ENCODE measurements around the gene CD40LG. TPM values are rescaled to one million over a fixed set of nuclear protein-coding genes. Genes with fewer than 3 reads are reported as not detected.
A peak's percentile ranks its signal among the peaks of the same experiment; 100 is the strongest.

Gene CD40LG
- total RNA-seq, 1 donor from 2014 or later: not detected

DNA sequence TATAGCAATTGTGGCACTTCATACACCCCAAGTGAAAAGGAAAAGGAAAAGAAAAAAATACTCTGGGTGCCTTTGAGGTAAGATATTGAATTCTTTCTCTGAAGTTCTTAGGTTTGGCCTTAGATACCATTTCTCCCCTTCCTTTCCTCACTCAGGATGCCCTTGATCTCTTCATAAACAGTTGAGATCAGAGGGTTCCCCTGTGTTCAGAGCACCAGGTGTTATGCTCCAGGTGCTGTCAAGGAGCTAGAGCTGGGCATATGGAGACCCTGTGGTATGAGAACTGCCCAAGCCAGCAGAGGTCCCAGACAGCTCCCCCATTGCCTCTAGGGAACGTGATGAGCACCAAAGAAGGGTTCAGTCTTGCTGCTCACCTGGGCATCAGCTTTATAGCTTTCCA, 17.1 kb upstream of the CD40LG start:
- no peaks in the 10 kb centered on the region for H3K4me1 Mint-ChIP-seq
- H3K27me3 Mint-ChIP-seq (ENCODE audit: low read depth): no peaks in the 10 kb centered on the region
- TF ChIP-seq, protein P1, sequence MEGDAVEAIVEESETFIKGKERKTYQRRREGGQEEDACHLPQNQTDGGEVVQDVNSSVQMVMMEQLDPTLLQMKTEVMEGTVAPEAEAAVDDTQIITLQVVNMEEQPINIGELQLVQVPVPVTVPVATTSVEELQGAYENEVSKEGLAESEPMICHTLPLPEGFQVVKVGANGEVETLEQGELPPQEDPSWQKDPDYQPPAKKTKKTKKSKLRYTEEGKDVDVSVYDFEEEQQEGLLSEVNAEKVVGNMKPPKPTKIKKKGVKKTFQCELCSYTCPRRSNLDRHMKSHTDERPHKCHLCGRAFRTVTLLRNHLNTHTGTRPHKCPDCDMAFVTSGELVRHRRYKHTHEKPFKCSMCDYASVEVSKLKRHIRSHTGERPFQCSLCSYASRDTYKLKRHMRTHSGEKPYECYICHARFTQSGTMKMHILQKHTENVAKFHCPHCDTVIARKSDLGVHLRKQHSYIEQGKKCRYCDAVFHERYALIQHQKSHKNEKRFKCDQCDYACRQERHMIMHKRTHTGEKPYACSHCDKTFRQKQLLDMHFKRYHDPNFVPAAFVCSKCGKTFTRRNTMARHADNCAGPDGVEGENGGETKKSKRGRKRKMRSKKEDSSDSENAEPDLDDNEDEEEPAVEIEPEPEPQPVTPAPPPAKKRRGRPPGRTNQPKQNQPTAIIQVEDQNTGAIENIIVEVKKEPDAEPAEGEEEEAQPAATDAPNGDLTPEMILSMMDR (conservative IDR thresholded peaks at IDR 0.05): no peak
- DNase-seq (ENCODE audit: low read depth, low spot score): no peak
- H3K9me3 Mint-ChIP-seq: peaks cover 2% of the 10 kb centered on the region
- no peaks in the 10 kb centered on the region for H3K36me3 Mint-ChIP-seq (ENCODE audit: low read depth)
- no peak overlapping the region for H3K4me3 Mint-ChIP-seq
- no peak overlapping the region for H3K27ac Mint-ChIP-seq (ENCODE audit: unreplicated experiment)

DNA sequence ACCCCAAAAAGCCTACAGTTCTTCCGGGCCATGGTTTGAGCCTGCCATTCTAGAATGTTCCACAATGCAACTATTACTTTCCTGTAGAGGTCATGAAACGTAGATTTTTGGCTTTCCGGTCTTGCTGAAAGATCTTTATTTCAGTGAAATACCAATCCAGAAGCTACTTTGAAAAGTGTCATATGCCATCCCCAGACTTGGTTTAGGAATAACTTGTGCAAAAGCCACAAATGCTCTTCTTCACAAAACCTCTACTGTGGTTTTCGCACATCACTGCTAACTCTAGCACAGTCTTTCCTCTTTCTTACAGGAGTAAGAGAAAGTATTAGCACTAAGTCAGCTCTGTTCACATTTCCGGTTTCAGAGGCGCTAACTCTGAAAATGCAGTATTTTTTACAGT, 12.7 kb upstream of the CD40LG start:
- Mint-ChIP-seq H3K4me3 (no peak overlapping the region), H3K9me3 (peaks cover 3% of the 10 kb centered on the region), H3K27ac (ENCODE audit: unreplicated experiment) (no peak overlapping the region), H3K4me1 (peaks cover 4% of the 10 kb centered on the region), H3K27me3 (ENCODE audit: low read depth) (no peaks in the 10 kb centered on the region), H3K36me3 (ENCODE audit: low read depth) (no peaks in the 10 kb centered on the region)
- TF ChIP-seq, protein P1 (conservative IDR thresholded peaks at IDR 0.05): no peak
- DNase-seq (ENCODE audit: low read depth, low spot score): no peak

DNA sequence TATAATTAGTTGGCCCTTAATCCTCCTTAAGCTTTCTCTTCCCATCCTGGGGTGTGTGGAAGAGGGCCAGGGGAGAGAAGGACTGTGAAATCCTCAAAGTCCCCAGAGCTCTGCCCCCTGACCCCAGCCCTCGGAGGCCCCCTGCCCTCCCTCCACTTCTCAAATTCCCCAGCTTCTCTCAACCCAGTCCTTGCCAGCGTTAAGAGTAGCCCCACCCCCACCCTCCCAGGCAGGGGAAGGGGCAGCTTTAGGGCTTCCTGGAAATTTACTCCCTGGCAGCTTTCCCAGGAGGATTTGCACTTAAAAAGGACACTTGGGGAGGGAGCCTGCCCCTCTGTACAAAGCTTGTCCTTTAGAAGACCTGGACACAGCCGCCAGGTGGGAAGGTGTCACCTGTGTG, 11.8 kb upstream of the CD40LG start:
- Mint-ChIP-seq H3K4me1 (peaks cover 4% of the 10 kb centered on the region), H3K27ac (ENCODE audit: unreplicated experiment) (no peak overlapping the region), H3K4me3 (no peak overlapping the region), H3K9me3 (peaks cover 3% of the 10 kb centered on the region), H3K27me3 (ENCODE audit: low read depth) (no peaks in the 10 kb centered on the region), H3K36me3 (ENCODE audit: low read depth) (no peaks in the 10 kb centered on the region)
- no peak for DNase-seq (ENCODE audit: low read depth, low spot score)
- TF ChIP-seq, protein P1 (conservative IDR thresholded peaks at IDR 0.05): no peak

DNA sequence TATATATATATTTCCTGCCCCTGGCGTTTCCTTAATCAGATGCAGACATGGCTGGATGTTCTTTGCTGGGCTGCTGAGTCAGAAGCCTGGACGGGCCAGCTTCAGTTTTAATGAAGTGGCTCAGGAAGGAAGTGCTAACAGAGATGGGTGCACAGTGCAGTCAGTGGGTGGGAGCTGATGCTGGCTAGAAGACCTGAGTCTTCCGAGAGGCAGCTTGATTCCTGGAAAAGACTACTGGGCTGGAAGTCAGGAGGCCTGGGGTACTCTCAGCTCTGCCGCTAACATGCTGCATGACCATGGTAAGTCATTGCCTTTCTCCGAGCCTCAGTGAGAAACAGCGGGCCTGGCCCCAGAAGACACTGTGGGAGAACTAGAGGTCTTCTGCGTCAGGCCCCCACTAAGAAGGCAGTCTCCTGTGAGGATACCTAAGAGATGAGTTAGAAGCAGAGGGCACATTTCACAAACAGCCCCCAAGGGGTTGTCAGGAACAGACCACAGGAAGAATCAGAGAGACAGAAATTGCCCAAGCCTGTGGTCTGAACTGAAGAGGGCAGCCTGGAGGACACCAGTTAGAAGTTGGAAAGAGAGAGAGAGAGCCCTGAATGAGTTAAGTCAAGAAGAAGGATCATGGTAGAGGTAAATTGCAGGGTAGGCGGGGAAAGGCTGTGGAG, 8.3 kb upstream of the CD40LG start:
- no peak for DNase-seq (ENCODE audit: low read depth, low spot score)
- Mint-ChIP-seq H3K9me3 (peaks cover 3% of the 10 kb centered on the region), H3K36me3 (ENCODE audit: low read depth) (no peaks in the 10 kb centered on the region), H3K27ac (ENCODE audit: unreplicated experiment) (no peak overlapping the region), H3K4me1 (peaks cover 4% of the 10 kb centered on the region), H3K27me3 (ENCODE audit: low read depth) (no peaks in the 10 kb centered on the region), H3K4me3 (no peak overlapping the region)
- TF ChIP-seq, protein P1 (conservative IDR thresholded peaks at IDR 0.05): no peak

DNA sequence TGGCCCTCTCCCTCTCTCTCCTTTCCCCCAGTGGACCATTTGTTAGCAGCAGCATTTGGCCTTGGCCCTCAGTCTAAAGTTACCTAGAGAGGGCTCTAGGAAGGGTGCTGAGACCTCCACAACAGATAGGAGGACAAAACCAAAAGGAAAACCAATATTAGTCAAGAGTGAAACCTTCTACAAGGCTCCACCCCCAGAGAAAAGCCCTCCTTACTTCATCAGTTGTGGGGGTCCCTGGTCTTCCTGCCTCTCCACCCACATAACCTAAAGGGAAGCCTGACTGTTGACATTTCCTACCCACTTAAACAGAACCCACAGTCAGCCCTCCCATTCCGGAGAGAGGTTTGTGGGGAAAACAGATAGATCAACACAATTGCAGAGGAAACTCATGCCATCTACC, 4.7 kb upstream of the CD40LG start:
- H3K4me3 Mint-ChIP-seq: no peak overlapping the region
- no peaks in the 10 kb centered on the region for H3K36me3 Mint-ChIP-seq (ENCODE audit: low read depth)
- peaks cover 15% of the 10 kb centered on the region for H3K9me3 Mint-ChIP-seq
- DNase-seq (ENCODE audit: low read depth, low spot score): no peak
- no peaks in the 10 kb centered on the region for H3K4me1 Mint-ChIP-seq
- peak overlapping the region; percentile 6 for H3K27ac Mint-ChIP-seq (ENCODE audit: unreplicated experiment)
- no peaks in the 10 kb centered on the region for H3K27me3 Mint-ChIP-seq (ENCODE audit: low read depth)
- TF ChIP-seq, protein P1 (conservative IDR thresholded peaks at IDR 0.05): no peak
